ENCODE results near the gene GOLGA3.

The GOLGA3 gene

GRCh38 chr12:132747395-132747794 lies 81.3 kb downstream of the GOLGA3 start:
- no peak for DNase-seq

GRCh38 chr12:132746613-132747012 lies 82.1 kb downstream of the GOLGA3 start:
- no peak for DNase-seq

DNA sequence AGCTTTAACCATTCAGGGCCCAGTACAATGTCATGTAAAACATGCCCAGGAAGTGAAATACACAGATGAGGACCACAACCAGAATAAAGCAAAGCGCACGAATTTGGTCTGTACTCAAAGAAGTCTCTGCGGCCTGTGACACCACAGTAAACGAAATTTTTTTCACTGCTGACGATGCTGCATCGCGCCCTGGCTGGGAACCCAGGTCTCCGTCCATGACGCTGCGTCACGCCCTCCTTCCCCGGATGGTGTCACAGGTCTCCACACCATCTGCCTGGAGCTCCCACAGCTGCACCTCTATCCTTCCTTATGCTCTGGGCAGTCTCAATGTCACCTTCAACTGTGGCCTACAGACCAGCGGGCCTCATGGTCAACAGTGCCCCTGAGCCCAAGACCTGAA lies 84.8 kb downstream of the GOLGA3 start:
- DNase-seq: no peak

GRCh38 chr12:132741620-132742019 lies 87.0 kb downstream of the GOLGA3 start:
- no peak for DNase-seq

- no peak for DNase-seq
Measured at GRCh38 chr12:132740652-132741051, 88.0 kb downstream of the GOLGA3 start.

DNA sequence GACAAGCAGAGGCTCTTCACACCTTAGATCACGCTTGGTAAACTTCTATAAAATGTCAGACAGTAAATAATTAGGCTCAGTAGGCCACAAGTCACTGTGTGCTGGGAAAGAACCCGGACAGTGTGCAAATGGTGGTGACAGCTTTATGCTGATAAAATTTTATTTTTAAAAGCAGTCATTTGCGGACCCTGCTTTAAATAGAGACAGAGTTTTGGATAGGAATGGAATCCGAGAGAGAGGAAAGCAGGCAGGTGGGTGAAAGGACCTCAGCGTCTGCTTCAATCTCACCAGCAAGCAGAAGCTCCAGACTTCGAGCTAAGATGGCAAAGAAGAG lies 88.4 kb downstream of the GOLGA3 start:
- DNase-seq: no peak

- DNase-seq: no peak
Measured at GRCh38 chr12:132739600-132740312, 88.9 kb downstream of the GOLGA3 start.

- no peak for DNase-seq
Measured at GRCh38 chr12:132736913-132737312, 91.8 kb downstream of the GOLGA3 start.

- DNase-seq: no peak
Measured at GRCh38 chr12:132736378-132736777, 92.3 kb downstream of the GOLGA3 start.

DNA sequence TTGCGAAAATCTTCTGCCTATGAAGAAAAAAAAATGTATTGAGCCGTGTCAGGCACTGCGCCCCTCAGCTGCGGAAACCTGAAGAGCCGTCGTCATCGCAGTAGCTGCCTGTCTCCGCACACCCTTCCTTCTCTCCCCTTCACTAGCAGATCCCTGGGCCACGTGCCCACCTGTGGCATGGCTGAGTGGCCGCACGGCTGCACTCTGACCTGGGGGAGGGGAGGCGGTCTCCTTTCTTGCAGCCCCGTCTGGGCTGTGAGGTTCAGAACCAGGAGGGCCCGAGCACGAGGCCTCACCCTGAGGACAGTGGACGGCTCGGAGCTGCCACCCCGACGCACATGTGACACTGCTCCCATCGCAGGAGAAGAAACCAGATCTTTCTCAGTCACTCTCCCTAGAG lies 93.2 kb downstream of the GOLGA3 start:
- DNase-seq: no peak

GRCh38 chr12:132734206-132734605 lies 94.5 kb downstream of the GOLGA3 start:
- no peak for DNase-seq

DNA sequence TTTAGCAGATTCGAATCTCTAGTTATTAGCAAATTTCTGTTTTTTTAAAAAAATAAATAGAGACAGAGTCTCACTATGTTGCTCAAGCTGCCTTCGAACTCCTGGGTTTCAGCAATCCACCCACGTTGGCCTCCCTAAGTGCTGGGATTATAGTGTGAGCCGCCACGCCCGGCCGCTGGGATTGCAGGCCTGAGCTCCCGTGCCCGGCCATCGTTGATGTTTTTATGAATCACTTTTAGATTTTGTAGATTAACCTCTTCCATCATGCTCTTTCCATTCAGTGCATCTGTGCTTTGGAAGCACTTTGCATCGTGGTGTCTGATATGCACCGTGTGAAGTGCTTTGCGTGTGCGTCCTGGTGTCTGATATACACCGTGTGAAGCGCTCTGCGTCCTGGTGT lies 97.1 kb downstream of the GOLGA3 start:
- DNase-seq: no peak

- DNase-seq: no peak
Measured at GRCh38 chr12:132730353-132730752, 98.3 kb downstream of the GOLGA3 start.

- DNase-seq: no peak
Measured at GRCh38 chr12:132729541-132730320, 98.9 kb downstream of the GOLGA3 start.

- DNase-seq: no peak
Measured at GRCh38 chr12:132728502-132728901, 100.2 kb downstream of the GOLGA3 start.

DNA sequence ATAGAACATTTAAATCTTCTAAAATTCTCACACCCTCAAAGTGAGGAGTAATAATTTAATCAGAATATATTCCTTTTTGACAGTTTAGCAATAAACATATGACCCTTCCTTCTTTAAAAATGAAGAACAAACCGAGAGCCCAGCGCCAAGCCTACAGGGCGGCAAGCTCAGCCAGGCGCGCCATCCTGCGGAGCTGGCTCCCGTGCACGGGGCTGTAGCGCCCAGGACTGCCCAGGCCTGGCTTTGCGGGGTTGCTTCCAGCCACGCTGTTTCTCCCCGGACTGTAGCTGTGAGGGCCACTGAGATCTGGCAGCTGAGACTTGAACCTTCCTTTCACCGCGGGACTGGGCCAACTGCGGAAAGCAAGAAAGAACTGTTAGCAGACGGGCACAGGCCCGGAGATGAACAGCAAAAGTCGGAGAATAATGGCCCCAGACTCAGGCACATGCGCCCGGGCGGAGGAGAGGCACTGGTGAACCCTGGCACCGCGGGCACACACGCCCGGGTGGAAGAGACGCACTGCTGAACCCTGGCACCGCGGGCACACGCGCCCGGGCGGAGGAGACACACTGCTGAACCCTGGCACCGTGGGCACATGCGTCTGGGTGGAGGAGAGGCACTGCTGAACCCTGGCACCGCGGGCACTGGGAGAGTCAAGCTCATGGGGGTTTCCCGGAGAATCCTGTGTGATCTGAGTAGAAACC lies 101.4 kb downstream of the GOLGA3 start:
- no peak for DNase-seq

GRCh38 chr12:132726386-132726785 lies 102.3 kb downstream of the GOLGA3 start:
- no peak for DNase-seq

GRCh38 chr12:132724506-132725241 lies 104.0 kb downstream of the GOLGA3 start:
- no peak for DNase-seq

DNA sequence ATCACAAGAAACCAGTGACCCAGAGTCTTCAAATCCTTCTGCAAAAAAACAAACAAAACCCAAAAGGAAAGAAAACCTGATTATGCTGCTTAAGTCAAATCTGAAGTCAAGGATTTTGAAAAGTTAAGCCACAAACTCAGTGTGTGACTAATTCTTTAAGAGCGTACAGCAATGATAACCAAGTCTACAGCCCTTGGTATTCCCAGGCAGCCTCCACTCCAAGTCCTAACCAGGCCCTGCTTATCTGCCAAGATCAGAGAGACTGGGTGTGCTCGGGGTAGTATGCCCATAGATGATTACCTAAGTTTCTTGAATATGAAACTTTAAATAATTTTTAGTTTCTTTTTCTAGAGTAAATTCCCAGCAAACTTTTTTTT lies 104.9 kb downstream of the GOLGA3 start:
- DNase-seq: no peak

DNA sequence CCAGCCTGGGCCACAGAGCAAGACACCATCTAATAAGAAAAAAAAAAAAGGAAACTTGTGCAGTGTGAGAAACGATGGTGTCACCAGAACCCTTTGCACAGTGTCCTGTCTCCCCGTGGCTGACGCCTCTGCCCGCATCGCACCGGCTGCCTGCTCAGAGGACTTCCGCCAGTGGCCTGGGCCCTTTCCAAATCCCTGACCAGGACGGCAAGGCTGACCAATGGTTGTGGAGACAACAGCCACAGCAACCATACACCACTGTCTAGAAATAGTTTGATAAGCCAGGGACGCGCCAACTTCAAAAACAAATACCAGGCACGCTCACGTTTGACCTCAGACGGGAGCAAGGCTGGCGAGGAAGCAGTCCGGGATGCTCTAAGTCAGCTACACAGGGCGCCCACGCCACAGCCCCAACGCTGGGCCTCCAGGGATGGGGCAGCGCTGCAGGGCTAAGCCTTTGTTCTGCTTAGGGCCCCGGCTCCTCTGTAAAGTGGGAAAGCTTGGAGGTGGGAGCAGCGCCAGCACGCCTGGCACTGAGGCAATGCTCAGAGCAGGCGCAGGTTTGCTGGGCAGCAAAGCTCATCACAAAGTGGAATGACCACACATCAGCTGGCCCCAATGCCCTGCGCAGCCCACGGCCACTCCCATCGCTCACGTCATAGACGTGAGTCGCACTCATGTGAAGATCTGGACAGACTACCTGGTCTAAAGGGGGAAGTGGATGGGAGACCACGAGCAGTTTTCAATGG lies 105.5 kb downstream of the GOLGA3 start:
- no peak for DNase-seq

DNA sequence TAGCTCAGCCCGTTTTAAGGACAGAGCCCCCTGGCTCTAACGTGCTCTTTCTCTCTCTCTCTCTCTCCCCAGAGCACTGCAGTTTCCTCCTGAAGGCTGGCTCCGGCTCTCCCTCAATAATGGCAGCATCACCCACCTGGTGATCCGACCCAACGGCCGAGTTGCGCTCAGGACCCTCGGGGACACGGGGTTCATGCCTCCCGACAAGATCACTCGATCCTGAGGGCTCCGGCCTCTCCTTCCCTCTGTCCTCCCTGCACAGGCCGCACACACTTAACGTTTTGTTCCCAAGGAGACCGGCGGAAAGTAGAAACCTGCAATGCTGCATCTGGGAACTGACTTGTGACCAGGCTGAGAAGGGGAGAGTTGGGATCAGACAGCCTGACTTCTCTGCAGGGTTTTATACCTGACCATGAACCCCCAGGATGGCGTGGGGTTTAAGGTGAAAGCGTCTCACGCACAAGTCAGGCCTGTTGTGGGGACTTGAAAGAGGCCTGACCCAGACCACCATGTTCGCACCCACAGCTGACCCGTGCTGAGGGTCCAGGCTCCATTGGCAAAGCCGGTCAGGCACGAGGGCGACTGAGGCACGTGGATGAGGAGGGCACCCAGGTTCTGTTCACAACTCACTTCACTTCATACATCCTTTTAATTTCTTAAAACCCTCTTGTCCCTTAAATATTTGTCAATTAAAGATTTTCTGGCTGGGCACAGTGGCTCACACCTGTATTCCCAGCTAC lies 107.9 kb downstream of the GOLGA3 start:
- no peak for DNase-seq

DNA sequence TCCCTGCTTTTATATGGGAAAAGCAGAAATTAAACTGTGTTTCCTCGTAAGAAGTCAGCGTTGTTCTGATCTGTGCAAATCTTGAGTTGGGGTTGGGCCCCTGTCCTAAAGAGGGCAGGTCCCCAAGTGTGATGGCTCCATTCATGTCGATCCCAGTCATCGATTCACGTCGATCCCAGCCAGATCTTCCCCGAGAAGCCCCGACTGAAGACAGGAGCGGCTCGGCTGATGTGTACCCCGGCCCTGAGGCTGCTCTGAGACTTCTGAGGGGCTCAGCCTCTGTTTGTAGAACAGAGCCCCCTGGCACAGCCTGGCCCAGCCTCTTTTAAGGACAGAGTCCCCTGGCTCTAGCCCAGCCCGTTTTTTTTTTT lies 108.7 kb downstream of the GOLGA3 start:
- no peak for DNase-seq
